GM18868 (cell line): ENCODE data around the gene CAMKV.

Source experiments
- ATAC-seq: cut with Tn5 transposase; IDR thresholded peaks from one replicate; pipeline ENCODE4 v1.9.1; 2021; ENCODE audit warnings: mild to moderate bottlenecking, moderate library complexity; ENCODE audit not compliant: unreplicated experiment

Gene CAMKV

GRCh38 chr3:49896345-49896744, 26.6 kb upstream of the CAMKV start:
- ATAC-seq = no peak

- no peak for ATAC-seq
Observed at GRCh38 chr3:49895791-49896190, 26.1 kb upstream of the CAMKV start.

DNA sequence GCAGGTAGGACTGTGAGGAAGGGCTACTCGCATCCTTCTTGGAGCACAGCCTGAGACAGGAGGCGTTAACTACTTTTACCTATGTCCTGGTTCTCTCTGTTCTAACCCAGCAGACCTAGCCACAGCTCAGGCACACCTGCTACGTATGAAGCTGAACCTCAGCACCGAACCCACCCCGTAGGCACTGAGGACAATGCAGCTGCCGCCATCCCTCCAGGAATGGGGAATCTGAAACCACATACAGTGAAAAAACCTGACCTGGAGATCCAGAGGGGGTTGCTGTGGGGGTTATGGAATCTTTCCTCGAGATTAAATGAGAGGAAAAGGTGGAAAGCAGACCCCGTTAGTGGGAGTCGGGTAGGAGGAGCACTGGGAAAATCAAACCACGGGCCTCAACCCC, 19.6 kb upstream of the CAMKV start:
- ATAC-seq = no peak

- ATAC-seq = no peak
Observed at GRCh38 chr3:49886922-49887265, 17.2 kb upstream of the CAMKV start.

DNA sequence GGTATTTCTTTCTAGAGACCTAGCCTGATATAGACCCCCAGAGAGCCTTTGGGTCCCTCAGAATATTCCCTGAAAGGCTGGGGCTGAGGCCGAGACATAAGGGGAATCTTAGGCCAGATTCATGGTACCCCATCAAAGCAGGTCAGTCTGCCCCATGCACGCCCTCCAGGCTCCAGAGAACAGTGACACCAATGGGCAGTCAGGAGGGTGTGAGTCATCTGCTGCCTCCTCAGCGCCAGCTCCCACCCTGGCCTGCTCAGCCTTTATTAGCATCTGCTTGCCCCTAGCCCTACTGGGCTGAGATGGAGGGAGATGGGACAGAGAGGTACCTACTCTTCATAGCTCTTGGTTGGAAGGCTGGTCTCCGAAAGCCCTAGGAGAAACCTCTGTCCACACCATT, 14.3 kb upstream of the CAMKV start:
- ATAC-seq = no peak

GRCh38 chr3:49882166-49882565, 12.5 kb upstream of the CAMKV start:
- no peak for ATAC-seq

- ATAC-seq = no peak
Observed at GRCh38 chr3:49880581-49881315, 11.0 kb upstream of the CAMKV start.

GRCh38 chr3:49879721-49880120, 10.0 kb upstream of the CAMKV start:
- ATAC-seq = no peak

DNA sequence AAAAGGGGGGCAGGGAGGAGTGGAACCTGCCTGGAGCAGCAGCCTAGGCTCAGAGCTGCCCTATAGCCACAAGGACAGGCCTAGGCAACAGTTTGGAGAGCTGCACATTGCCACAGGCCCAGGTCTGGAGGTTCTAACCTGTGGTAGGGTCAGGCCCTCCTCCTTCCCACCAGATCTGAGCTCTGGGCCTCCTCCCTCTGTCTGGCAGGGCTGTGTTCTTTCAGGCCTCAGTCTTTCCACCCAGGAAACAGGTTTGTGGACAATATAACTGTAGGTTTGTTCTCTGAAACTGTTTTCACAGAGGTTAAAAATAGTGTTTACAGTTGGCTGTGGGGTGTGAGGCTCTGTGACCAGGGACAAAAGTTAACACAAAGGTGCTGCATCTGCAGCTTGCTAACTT, 9.0 kb upstream of the CAMKV start:
- ATAC-seq = no peak

DNA sequence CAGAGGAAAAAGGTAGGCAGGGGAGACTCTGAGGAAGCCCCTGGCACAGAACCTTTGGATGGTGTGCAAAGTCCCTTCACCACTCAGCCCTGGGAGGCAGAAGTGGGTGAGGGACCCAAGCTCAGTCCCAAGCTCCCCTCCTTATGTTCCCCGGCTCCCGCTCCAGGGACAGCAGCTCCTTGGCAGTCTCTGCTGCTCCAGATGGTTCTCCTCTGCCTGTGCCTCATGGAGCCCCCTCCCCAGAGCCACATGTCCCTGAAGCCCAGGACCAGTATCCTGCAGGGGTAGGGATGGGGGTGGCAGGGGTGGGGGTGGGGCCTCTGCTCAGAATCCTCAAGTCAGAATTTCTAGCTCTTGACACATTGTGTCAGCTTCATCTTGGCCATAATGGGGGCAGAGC, 8.0 kb upstream of the CAMKV start:
- no peak for ATAC-seq

DNA sequence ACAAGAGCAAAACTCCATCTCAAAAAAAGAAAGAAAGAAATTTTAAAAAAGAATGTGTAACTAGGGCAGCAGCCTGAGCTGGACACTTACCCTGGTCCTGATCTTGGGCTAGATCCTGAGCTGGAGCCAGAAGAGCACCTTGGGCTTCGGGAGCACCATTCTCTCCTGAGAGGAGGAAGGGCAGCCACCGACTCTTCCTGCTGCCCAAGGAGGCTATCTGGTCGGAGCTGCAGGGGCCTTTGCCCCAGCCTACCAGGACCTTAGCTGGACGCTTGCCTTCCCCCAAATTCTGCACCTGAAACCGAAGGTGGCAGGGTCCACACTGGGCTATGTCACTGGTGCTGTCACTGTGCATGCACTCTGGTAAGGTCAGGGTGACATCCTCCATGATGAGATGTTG, 6.9 kb upstream of the CAMKV start:
- no peak for ATAC-seq

DNA sequence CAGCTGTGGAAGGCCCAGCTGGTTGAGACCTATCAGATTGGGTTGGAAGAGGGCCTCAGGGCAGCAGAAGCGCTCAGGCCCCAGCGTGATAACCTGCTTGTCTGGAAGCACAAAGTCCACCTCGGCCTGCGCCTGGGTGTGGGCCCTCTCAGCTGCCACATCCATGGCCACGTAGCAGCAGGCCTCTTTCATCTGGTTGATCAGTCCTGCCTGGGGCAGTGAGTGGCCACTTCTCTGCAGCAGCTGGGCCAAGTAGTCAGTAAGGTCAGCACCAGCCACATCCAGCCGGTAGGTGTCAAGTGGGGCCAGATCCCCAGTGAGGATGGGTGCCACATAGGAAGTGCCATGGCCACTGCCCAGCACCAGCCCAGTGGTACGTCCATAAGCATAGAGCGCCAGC, 3.9 kb upstream of the CAMKV start:
- ATAC-seq = no peak

DNA sequence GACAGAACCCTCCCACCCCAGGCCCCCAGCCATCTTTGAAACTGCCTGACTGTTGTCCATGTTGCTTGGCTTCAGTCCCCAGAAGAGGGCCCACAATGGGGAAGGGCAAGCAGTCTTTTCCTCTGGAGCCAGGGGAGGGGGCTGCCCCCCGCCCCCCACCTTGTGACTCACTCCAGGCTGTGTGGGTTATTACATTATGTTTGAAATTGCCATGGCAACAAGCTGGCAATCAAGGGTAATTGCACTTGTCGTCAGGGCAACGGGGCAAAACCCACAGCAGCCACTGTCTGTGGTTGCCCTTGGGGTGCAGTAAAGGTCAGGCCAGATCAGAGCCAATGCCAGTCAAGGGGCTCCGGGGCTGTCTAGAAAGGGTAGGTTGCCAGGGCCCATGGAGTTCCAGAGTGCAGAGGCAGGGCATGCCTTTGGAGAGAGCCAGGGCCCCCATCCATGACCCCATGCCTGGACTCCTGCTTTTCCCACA, 3.1 kb upstream of the CAMKV start:
- ATAC-seq = no peak

GRCh38 chr3:49871531-49872153, 1.9 kb upstream of the CAMKV start:
- ATAC-seq = no peak

GRCh38 chr3:49868862-49869466, 742 bp downstream of the CAMKV start:
- no peak for ATAC-seq

DNA sequence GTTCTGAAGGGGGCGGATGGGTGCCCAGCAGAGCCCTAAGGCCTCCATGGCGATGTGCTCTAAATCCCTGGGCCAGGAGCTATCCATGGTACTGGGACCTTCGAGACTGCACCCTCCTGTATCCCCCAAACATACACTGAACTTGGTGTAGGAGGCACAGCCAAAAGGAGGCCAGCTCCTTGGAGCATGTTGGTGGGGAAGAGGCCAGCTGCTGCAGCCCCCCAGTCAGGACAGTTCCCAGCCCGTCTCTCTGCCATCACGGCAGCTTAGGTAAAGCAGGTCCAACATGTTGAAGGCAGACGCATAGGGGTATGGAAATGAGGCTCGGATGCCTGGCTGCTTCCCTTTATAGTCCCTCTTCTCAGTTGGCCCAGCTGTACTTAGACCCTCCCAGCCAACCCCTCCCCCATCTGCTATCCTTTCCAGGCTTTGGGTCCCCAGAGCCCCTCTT, 1.8 kb downstream of the CAMKV start:
- no peak for ATAC-seq

DNA sequence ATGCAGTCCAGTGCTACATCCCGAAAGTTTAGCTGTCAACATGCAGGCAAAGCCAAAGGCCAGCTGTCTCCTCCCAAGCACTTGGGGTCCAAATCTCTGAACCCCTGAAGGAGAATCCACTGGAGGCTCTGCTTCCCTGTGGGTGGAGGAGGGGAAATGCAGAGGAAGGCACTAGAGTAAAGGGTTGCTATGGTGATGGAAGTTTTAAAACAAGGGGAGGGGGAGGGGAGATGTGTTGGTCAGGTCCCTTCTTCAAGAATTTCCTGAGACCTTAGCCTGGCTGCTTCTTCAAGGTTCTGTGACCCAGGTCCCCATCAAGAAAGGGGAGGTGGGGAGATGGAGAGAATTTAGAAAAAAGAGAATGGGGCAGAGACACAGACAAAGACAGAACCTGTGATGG, 2.3 kb downstream of the CAMKV start:
- no peak for ATAC-seq

- no peak for ATAC-seq
Observed at GRCh38 chr3:49865198-49865784, 4.4 kb downstream of the CAMKV start.

DNA sequence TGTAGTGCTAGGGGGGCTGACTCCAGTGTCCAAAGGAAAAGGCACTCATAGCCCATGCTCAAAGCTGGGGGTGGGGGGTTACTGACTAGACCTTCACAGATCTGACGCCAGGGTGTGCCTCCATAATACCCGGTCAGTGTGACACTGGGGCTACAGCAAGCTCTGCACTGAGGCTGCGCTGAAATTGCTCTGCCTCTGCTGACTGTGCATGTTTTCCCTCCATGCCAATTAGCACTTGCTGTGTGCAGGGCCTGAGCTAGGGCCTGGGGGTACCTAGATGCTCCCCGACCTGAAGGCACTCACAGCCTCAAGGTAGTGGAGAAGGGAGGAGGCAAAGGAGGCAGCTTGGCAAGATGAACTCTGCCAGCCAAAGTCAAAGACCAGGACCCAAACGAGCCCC, 5.2 kb downstream of the CAMKV start:
- ATAC-seq = no peak

DNA sequence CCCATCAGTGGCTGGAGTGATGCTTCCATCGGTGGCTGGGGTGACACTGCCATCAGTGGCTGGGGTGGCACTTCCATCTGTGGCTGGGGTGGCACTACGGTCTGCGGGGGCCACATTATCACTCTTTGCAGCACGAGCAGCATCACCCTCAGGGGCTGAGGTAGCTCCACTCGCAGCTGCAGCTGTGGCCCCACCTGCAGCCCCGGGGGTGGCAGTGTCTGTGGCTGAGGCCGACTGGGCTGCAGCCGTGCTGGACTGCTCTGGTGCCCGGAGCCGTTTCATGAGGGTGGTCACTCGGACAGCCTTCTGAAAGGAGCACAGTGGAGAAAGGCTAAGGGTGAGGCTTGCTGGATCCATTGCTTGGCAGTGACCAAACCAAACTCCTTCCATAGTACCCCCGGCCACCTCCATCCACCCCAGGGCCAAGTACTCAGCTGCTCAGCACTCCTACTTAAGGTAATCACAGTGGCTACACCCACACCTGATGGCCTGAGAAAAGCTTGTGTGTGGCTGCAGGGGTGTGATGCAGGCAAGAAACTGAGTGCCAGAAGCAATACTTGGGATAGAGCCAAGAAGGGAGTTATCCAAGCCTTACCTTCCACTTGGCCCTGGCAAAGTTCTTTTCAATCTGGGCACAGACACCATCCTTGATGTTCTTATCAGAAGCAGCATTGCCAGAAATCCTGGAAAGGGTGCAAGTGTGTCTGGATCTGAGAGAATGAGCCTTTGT, 10.0 kb downstream of the CAMKV start:
- no peak for ATAC-seq
